Ecto neural progenitor cell (in vitro differentiated cells): ENCODE measurements around the gene U2AF1.
"Not testable (repeated sequence)": the region's sequence is repeated elsewhere in the genome, so short reads cannot be mapped to it uniquely, and the experiment has no call there.

Experiments used
- DNase-seq: peaks from one replicate; pipeline ENCODE4 v3.0.0-alpha.2; 2018; ENCODE audit warnings: low spot score

U2AF1 gene, protein sequence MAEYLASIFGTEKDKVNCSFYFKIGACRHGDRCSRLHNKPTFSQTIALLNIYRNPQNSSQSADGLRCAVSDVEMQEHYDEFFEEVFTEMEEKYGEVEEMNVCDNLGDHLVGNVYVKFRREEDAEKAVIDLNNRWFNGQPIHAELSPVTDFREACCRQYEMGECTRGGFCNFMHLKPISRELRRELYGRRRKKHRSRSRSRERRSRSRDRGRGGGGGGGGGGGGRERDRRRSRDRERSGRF

DNA sequence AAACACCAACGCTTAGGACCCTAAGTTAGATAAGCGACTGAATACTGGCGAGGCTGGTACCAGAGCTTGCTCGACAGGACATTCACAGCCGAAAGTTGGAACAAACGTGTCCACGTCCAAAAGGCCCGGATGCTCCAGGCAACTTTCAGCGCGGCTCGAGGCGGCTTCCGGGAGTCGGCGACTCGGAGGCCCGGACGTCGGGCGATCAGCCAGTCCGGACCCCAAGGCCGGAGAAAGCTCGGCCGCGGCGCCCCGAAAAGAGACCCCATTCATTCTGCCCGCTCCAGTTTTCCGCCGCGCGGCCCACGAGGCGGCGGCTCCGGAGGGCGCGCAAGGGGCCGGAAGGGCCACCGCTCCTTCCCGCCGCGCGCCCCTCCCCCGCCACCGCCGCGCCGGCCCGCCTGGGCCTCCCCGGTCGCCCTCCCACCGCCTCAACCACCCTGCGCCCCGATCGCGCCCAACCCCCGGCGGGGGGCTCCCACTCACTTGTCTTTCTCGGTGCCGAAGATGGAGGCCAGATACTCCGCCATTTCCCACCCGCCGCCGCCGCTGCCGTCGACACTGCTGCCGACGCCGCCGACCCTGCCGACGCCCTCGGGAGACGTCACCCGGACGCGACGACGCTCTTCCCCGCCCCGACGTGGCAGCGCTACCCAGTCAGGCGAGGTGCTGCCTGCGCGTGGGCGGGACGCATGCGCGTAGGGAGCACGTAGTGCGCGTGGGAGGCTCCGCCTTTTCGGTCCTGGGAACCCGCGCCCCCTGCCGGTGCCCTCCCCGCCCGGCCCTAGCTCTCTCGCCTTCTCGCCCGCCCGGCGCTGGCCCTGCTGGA is at the start of gene U2AF1:
Gene U2AF1, minus strand, starts transcription at position 606 of the 829 bp plus-strand sequence. Its CDS starts 76 bp downstream, at position 530.
- peak; percentile 41 for DNase-seq

DNA sequence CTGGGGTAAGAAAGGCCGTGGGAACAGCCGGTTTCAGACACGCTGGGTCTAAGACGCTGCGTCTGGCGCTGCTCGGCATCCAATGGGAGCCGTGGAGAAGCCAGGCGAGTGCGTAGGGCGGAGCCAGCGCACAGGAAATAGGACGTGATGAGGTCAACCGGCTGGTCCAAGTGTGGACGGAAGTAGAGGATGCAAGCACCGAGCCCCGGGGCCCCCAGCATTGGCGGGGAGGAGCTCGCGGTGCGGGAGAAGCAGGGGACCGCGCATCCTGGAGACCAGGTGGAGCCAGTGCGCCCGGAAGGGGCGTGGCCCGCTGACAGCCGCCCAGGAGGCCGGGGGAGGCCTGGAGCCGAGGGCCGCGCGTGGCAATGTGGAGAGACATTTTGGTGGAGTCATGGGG is 46.2 kb upstream of the U2AF1 start:
- not testable (repeated sequence) for DNase-seq

DNA sequence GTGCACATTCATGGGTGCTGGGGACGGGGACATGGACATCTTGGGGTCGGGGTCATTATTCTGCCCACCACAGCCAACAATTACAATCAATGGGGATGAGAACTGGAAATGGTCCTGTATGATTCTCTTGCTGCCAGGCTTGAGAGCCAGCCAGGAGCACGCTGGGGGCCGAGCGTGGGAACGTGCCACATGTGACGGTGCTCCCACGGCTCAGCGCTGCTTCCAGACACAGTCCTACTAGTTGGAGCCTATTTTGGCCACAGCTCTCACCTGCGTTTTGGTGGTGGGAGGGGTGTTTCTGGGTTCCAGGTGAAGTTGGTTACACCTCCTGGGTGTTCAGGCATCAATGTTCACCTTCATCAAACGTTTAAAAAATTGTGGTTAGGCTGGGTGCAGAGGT is 42.0 kb upstream of the U2AF1 start:
- DNase-seq = not testable (repeated sequence)

DNA sequence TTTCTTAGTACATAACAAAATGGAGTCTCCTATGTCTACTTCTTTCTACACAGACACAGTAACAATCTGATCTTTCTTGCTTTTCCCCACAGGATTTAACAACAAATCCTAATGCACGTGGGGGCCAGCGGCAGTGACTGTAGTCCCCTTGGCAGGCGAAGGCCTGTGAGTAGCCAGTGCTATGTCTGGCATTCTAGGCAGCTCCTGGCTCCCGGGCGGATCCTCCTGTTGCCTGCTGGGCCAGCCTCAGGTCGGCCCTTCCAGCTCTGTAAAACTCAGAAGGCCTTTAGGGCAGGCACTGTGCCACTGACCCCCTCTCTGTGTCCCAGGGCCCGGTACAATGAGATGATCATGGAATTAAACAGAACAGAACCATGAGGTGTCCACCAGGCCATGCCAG is 40.6 kb upstream of the U2AF1 start:
- DNase-seq = not testable (repeated sequence)

DNA sequence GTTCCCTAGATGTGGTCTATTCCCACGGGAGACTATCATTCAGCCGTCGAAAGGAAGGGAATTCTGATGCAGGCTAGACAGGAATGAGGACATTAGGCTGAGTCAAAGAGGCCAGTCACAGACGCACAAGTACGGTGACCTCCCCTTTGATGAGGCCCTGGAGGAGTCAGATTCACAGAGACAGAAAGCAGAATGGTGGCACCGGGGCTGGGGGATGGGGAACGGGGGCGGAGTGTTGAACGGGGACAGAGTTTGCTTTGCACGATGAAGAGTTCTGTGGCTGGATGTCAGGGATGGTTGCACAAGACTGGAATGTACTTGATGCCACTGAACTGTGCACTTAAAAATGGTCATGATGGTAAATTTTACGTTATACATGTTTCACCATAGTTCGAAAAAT is 39.3 kb upstream of the U2AF1 start:
- DNase-seq = not testable (repeated sequence)

DNA sequence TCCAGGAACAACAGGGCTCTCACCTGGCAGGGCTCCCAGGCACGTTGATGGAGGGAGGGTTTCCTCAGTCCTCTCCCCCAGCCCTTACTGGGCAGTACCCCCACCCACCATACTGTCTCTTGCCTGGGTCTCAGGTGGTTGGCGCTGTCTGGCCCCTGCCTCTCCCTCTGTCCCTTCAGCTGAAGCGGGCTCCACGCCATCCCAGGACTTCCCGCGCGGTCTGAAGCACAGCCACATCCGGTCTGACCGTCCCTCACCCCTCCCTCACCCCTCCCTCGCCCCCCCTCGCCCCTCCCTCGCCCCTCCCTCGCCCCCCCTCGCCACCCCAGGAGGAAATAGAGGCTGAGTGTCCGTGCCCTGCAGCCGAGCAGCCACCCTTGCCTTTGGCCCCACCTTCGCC is 34.0 kb upstream of the U2AF1 start:
- not testable (repeated sequence) for DNase-seq

DNA sequence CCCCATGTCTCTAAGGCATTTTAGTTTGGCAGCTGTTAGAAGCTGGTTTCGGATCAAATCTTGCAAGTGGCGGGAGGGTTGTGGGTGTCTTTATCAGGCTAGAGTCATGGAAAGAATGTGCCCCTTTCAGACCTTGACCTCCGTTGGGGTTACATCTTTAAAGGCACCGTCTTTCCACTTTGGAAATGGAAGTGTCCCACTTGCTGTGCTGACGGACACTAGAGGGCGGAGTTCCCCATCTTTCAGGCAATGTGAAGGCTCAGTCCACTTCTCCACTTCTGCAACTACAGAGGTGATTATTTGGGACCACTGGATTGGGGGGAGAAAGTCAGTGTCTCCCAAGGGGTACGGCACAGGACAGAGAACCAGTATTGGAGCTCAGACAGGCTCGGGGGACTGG is 31.6 kb upstream of the U2AF1 start:
- not testable (repeated sequence) for DNase-seq

DNA sequence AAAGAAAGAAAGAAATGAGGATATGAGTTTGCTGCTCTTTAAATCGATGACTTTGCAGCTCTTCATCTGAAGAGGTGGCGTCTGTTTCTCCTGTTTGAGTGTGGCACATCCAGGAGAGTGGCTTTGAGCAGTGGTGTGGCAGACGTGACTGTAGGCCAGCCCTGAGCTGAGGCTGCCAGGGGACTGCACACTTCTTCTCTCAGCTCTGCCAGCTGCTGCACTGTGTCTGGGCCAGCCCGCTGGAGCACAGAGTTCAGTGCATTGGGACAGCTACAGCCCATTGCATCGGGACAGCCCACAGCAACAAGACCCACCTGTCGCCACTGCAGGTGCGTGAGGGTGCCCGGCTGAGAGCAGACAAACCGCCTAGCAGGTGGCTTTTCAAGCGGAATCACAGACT is 27.1 kb upstream of the U2AF1 start:
- not testable (repeated sequence) for DNase-seq

DNA sequence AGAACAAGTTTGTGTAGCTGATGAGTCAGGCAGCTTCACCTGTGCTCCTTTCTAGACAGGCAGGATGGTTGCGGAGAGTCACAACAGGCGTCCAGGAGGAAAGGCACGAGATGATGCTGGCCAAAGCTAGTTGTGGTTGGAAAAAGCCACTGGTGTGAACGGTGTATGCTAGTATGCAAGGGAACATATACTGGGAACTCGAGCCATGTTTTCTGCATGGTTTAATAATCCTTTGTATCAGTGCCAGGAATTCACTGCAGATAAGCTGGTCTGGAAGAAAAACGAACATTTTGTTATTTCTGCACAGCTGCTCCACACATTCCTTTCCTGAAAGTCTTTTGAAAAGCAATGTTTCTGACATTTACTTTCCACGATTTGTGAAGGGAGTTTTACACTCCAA is 22.7 kb upstream of the U2AF1 start:
- not testable (repeated sequence) for DNase-seq

DNA sequence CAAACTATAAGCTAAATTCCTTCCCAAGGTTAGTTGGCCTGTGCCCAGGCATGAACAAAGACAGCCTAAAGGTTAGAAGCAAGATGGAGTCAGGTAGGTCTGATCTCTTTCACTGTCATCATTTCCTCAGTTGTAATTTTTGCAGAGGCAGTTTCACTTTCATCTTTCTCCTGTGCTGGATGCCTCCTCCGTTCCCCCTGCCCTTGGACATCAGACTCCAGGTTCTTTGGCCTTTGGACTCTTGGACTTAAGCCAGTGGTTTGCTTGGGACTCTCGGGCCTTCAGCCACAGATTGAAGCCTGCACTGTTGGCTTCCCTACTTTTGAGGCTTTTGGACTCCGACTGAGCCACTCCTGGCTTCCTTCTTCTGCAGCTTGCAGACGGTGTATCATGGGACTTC is 8.6 kb upstream of the U2AF1 start:
- DNase-seq = not testable (repeated sequence)

DNA sequence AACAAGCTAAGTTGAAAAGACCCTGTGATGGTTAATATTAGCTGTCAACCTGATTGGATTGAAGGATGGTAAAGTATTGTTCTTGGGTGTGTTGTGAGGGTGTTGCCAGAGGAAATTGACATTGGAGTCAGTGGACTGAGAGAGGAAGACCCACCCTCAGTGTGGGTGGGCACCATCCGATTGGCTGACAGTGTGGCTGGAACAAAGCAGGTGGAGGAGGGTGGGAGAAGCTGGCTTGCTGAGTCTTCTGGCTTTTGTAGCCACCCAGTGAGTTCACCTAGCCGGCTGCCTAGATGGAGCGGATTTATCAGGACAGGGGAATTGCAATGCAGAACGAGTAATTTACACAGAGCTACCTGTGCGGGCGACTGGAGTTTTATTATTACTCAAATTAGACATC is 7.1 kb upstream of the U2AF1 start:
- not testable (repeated sequence) for DNase-seq

DNA sequence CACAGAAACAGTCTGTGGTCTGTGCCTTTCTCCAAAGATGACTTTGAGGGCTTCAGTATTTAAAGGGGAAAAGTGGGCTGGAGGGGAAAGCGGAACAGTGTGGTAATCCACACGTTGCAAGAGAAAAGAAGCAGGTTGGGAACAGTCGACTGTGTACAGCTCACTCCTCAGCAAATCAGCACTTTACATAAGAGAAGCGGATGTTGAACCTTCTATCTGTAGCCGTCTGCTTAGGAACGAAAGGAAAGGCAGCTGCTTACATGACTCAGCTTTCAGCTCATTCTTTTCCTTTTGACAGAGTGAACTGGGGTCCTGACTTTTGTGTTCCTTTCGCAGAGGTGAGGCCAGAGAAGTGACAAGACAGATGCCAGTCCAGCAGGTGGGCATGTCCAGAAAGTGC is 1.6 kb upstream of the U2AF1 start:
- not testable (repeated sequence) for DNase-seq

DNA sequence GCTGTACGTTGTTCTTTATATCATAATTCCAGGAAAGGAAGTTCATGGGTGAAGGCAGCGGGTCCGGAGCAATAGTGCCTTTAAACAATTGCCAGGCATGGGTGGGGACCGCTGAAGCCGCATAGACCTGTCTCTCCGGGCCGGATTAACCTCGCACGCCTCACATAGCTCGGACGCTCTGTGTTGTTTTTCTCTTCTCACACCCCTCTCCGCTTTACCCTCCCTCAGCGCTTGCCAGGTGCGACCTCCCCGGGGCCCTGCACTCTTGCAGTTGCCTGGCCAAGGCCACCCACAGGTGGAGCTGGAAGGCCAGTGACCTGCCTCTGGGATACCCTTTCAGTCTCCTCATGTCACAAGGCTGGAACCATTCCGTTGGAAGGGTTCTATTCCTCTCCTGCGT is 807 bp upstream of the U2AF1 start:
- DNase-seq = not testable (repeated sequence)

DNA sequence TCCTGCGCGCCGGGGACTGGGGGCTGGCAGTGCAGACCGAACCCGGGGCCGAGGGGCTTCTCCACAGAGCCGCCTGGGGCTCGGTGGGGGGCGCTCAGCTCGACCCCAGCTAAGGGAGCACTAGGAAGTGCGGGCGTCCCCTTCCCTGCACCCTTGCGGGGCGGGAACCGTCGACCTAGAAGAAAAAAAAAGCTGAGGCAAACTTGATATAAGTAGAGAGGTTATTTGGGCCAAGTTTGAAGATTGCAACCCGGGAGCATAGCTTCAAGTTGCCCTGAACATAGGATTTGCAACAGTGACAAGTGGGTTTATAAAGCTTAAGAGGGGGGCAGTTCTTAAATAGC is 396 bp upstream of the U2AF1 start:
- not testable (repeated sequence) for DNase-seq

DNA sequence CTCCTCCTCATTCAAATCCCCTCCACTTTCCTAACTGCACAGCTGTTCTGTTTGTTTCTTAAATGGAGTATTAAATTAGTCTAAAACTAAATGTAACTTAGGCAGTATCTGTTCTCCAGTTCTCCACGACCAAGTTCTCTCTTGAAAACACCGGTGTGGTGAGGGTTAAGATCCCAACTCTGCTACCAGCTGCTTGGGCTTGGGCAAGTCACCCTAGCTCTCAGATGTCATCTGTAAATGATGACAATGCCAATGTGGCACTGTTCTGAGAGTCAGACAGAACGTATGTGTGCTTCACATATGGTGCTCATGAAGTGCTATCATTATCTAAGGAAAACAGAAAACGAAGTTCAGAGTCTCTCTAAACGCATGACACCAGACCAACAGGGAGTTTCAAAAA is 2.7 kb downstream of the U2AF1 start:
- DNase-seq = not testable (repeated sequence)

DNA sequence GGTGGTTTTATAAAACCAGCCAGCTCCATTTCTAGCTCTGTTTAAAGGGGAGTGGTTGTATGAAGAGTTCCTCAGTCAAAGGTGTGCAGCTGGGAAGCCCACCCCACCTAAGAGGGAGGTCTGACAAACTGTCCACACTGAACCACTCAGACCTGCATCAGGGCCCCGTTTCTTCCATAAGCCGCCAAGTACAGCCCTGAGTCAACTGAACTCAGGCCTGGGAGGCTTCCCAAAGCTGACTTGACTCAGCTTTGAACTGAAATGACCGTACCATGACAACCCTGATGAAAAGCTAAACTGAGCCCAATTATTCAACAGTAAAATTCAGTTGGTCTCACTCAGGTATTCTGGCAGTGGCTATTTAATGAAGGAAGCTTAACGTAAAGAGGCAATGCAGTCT is 5.1 kb downstream of the U2AF1 start:
- DNase-seq = not testable (repeated sequence)

DNA sequence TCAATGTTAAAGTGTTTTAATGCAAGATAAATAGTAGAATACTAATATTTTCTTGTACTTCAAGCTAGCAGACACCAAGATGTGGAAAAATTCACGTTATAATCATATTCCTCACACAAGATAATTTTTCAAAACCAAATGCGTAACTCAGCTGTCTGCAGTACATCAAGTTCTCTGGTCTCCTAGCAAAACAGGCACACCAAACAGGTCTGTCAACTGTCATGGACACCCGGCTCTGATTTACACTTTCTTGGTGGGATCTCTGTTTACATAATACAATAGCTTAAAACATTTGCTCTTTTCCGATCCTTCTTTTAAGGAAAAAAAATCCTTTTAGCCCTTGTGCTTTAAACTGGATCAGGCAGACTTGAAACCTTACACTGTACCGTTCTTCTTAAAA is 5.7 kb downstream of the U2AF1 start:
- DNase-seq = not testable (repeated sequence)

DNA sequence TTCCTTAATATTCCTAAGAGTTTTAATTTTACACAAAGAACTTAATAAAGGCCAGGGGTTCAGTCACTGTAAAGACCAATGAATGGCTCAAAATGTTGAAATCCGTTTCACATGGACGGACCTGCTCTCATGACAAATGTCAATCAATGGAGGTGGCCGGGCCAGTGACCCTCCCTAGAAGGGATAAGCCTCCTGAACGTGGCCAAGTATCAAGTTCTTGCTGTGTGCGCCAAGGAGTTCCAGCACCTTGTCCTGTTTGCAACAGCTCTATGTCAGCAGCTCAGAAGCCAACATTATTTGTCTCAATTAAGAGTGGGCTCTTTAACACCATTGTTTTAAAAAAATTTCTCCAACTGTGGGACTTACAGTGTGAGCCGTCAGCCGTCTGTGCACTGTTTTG is 6.4 kb downstream of the U2AF1 start:
- DNase-seq = not testable (repeated sequence)

DNA sequence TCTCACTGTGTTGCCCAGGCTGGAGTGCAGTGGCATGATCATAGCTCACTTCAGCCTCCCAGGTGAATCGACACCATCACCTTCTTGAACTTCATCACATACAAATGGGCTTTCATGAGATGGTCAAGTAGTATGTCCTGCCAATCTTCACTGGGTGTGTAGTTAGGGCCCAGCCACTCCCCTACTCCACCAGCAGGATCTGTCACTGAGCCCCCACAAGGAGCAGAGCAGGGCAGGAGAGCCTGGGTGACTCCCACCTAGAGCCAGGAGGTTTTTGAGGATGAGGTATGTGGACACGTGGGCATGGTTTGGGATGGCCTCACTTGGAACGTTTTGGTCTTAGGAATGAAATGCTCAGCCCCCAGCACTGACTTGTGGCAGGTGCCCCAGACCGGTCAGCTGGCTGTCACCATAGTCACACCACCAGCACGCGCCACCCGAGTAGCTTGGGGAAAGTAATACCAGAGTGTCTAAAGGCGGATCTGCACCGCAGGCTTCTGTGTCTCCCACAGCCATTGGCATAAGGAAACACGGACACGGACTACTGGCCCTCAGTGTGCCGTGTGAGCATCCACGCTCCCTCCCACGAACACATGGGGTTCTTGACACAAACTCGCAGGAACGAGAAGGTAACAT is 15.3 kb downstream of the U2AF1 start:
- DNase-seq = not testable (repeated sequence)

DNA sequence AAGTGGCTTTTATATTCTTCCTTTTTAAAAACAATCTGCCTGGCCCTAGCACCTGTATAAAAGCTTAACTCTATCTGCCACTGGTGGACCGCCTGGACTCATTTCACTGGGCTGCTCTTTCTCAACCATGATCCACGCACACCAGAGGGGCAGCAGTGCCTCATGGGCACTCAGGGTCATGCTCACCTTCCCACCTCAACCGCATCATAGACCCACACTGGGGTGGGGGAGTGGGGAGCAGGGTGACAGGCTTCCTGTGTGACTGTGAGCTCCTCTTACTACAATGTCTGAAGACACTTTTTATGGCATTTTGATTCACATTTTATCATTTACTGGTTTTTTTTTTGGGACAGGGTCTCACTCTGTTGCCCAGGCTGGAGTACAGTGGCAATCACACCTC is 16.4 kb downstream of the U2AF1 start:
- not testable (repeated sequence) for DNase-seq

DNA sequence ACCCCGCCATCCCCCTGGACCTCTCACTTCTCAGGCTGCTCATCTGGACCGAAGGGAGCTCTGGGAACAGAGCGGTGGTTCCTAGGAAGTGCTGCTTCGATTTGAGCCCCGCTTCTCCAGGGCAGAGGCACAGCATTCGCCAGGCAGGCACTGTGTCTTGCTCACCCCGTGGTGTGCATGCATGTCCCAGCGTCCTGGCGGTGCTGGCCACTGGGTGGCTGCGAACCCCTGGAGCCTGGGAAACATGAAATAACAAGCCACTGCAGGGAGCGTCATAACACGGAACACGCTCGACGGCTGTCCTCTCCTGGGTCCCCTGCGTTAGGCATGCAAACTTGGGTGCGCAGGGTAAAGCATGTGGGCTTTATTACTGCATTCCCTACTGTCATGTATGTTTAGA is 17.9 kb downstream of the U2AF1 start:
- DNase-seq = not testable (repeated sequence)

DNA sequence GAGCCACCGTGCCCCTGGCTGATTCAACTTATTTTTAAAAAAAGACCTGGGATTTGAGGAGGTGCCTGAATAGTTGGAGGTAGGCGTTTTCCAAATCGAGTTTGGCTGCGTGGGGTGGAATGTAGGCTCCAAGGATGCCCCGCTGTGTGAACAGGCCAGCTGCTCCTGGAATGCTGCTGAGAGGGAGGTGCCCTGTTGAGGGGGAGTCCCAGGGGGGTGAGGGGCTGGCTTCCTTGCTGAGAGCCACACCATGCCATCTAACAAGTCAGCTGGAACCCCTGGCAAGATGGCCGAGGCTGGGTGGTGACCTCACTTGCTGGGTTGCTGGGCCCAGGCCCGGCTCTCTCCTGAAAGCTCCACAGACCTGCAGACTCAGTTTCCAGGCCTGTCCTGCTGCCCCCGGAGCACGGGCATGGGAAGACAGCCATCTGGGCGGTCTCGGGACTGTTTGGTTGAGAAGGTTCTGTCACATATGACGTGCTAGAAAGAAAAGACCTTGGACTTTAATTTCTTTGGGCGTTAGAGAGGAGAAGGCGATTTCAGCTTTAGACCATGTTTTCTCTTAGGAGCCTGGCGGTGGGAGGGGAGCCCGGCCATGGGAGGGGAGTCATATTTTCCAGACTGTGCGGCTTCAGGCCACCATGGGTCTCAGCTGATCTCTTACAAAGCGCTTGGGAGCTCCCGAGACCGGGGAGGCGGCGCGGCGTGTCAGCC is 24.6 kb downstream of the U2AF1 start:
- DNase-seq = not testable (repeated sequence)
